HG02678 (cell line): ENCODE measurements around the gene KRT7.

Experiments used
- ATAC-seq: cut with Tn5 transposase; IDR thresholded peaks from one replicate; pipeline ENCODE4 v1.9.1; 2021; ENCODE audit warnings: mild to moderate bottlenecking, moderate library complexity; ENCODE audit not compliant: unreplicated experiment

Gene KRT7

GRCh38 chr12:52211716-52212585 is 21.1 kb upstream of the KRT7 start:
- no peak for ATAC-seq

- ATAC-seq = no peak
Observed at GRCh38 chr12:52212701-52213563, 20.1 kb upstream of the KRT7 start.

GRCh38 chr12:52213564-52214420 is 19.3 kb upstream of the KRT7 start:
- no peak for ATAC-seq

- ATAC-seq = no peak
Observed at GRCh38 chr12:52214421-52214802, 18.6 kb upstream of the KRT7 start.

- ATAC-seq = no peak
Observed at GRCh38 chr12:52215587-52216031, 17.4 kb upstream of the KRT7 start.

- ATAC-seq = no peak
Observed at GRCh38 chr12:52216100-52216499, 16.9 kb upstream of the KRT7 start.

GRCh38 chr12:52216807-52217206 is 16.2 kb upstream of the KRT7 start:
- ATAC-seq = no peak

GRCh38 chr12:52217223-52217622 is 15.8 kb upstream of the KRT7 start:
- no peak for ATAC-seq

- ATAC-seq = no peak
Observed at GRCh38 chr12:52218001-52218400, 15.0 kb upstream of the KRT7 start.

GRCh38 chr12:52220477-52220876 is 12.6 kb upstream of the KRT7 start:
- ATAC-seq = no peak

- ATAC-seq = no peak
Observed at GRCh38 chr12:52221070-52221781, 11.8 kb upstream of the KRT7 start.

- ATAC-seq = no peak
Observed at GRCh38 chr12:52221912-52222457, 11.1 kb upstream of the KRT7 start.

GRCh38 chr12:52222692-52223091 is 10.4 kb upstream of the KRT7 start:
- no peak for ATAC-seq

- no peak for ATAC-seq
Observed at GRCh38 chr12:52223406-52224039, 9.5 kb upstream of the KRT7 start.

- no peak for ATAC-seq
Observed at GRCh38 chr12:52224151-52224550, 8.9 kb upstream of the KRT7 start.

GRCh38 chr12:52225752-52226151 is 7.3 kb upstream of the KRT7 start:
- no peak for ATAC-seq

GRCh38 chr12:52226446-52226845 is 6.6 kb upstream of the KRT7 start:
- ATAC-seq = no peak

- ATAC-seq = no peak
Observed at GRCh38 chr12:52227606-52228166, 5.4 kb upstream of the KRT7 start.

GRCh38 chr12:52228366-52228765 is 4.7 kb upstream of the KRT7 start:
- ATAC-seq = no peak
